ENCODE data around the gene CACNG4. TPM values are rescaled to one million over a fixed set of nuclear protein-coding genes. Genes with fewer than 3 reads are reported as not detected.

Gene CACNG4
- total RNA-seq, 1 donor from 2014 or later = 27.5 TPM

- DNase-seq (ENCODE audit: extremely low spot score, unreplicated experiment) = no peak
- H3K4me3 Mint-ChIP-seq = no peak overlapping the region
- no peak overlapping the region for H3K27ac Mint-ChIP-seq
- H3K4me1 Mint-ChIP-seq (ENCODE audit: unreplicated experiment) = no peaks in the 10 kb centered on the region
- no peaks in the 10 kb centered on the region for H3K36me3 Mint-ChIP-seq
- no peaks in the 10 kb centered on the region for H3K9me3 Mint-ChIP-seq
- TF ChIP-seq CTCF (conservative IDR thresholded peaks at IDR 0.05) = no peak
- no peaks in the 10 kb centered on the region for H3K27me3 Mint-ChIP-seq
Observed at GRCh38 chr17:67030641-67031040, 66.1 kb downstream of the CACNG4 start.

GRCh38 chr17:67032382-67032781 is 67.9 kb downstream of the CACNG4 start:
- no peaks in the 10 kb centered on the region for H3K9me3 Mint-ChIP-seq
- H3K36me3 Mint-ChIP-seq = no peaks in the 10 kb centered on the region
- no peaks in the 10 kb centered on the region for H3K4me1 Mint-ChIP-seq (ENCODE audit: unreplicated experiment)
- no peak overlapping the region for H3K27ac Mint-ChIP-seq
- H3K27me3 Mint-ChIP-seq = no peaks in the 10 kb centered on the region
- DNase-seq (ENCODE audit: extremely low spot score, unreplicated experiment) = no peak
- H3K4me3 Mint-ChIP-seq = no peak overlapping the region
- TF ChIP-seq CTCF (conservative IDR thresholded peaks at IDR 0.05) = no peak

GRCh38 chr17:67032985-67033384 is 68.5 kb downstream of the CACNG4 start:
- Mint-ChIP-seq H3K4me1 (ENCODE audit: unreplicated experiment) (no peaks in the 10 kb centered on the region), H3K9me3 (no peaks in the 10 kb centered on the region), H3K27ac (no peak overlapping the region), H3K27me3 (no peaks in the 10 kb centered on the region), H3K4me3 (no peak overlapping the region), H3K36me3 (no peaks in the 10 kb centered on the region)
- no peak for TF ChIP-seq CTCF (conservative IDR thresholded peaks at IDR 0.05)
- no peak for DNase-seq (ENCODE audit: extremely low spot score, unreplicated experiment)

- H3K36me3 Mint-ChIP-seq = no peaks in the 10 kb centered on the region
Observed at GRCh38 chr17:67033613-67034012, 69.1 kb downstream of the CACNG4 start.

GRCh38 chr17:67035131-67036083 is 70.9 kb downstream of the CACNG4 start:
- no peak for DNase-seq (ENCODE audit: extremely low spot score, unreplicated experiment)
- no peak for TF ChIP-seq CTCF (conservative IDR thresholded peaks at IDR 0.05)
- Mint-ChIP-seq H3K27me3 (no peaks in the 10 kb centered on the region), H3K4me3 (no peak overlapping the region), H3K36me3 (no peaks in the 10 kb centered on the region), H3K27ac (no peak overlapping the region), H3K9me3 (no peaks in the 10 kb centered on the region), H3K4me1 (ENCODE audit: unreplicated experiment) (no peaks in the 10 kb centered on the region)

More at GRCh38 chr17:67033613-67034012, 69.1 kb downstream of the CACNG4 start:
- no peak for DNase-seq (ENCODE audit: extremely low spot score, unreplicated experiment)
- Mint-ChIP-seq H3K9me3 (no peaks in the 10 kb centered on the region), H3K4me1 (ENCODE audit: unreplicated experiment) (no peaks in the 10 kb centered on the region), H3K4me3 (no peak overlapping the region), H3K27me3 (no peaks in the 10 kb centered on the region), H3K27ac (no peak overlapping the region)
- TF ChIP-seq CTCF (conservative IDR thresholded peaks at IDR 0.05) = no peak
